HG03064 (cell line): ENCODE measurements around the gene CFAP99.
A peak's percentile ranks its signal among the peaks of the same experiment; 100 is the strongest.

Source experiments
- ATAC-seq: cut with Tn5 transposase; IDR thresholded peaks from one replicate; pipeline ENCODE4 v1.9.1; 2021; ENCODE audit warnings: low read depth; ENCODE audit not compliant: unreplicated experiment

CFAP99 gene

DNA sequence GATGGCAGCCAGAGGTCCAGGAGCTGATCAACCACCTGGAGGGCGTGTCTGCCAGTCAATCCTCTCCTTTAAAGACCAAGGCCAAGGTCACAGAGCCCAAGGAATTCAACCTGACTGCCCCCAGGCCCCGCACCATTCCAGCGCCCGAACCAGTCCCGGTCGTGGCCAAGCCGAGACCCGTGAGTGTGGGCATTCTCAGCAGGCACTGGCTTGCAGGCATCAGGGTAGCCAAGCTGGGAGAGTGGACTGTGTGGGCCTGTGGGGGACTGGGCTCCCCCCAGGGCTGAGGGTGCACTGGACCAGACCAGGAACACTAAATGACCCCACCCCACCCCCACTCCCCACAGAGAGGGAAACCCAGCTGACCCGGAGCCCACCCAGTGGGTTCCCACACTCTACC is 26.4 kb downstream of the CFAP99 start:
- no peak for ATAC-seq

DNA sequence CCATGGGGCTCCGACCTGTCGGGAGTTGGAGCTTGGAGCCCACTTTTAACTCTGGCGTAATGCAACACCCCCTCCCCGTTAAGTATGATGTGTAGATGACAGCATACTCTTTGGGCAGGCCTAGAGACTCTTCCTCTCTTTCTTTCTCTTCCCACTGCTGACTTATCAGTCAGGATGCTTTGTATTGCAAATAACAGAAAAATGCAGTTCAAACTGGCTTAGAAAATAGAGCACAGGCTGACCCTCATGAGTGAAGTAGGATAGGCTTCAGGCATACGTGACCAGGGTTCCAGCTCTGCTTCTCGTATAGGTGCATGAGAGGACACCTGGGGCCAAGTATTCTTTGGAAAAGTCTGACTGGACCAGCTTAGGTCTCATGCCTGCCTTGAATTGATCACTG is 26.8 kb downstream of the CFAP99 start:
- no peak for ATAC-seq

DNA sequence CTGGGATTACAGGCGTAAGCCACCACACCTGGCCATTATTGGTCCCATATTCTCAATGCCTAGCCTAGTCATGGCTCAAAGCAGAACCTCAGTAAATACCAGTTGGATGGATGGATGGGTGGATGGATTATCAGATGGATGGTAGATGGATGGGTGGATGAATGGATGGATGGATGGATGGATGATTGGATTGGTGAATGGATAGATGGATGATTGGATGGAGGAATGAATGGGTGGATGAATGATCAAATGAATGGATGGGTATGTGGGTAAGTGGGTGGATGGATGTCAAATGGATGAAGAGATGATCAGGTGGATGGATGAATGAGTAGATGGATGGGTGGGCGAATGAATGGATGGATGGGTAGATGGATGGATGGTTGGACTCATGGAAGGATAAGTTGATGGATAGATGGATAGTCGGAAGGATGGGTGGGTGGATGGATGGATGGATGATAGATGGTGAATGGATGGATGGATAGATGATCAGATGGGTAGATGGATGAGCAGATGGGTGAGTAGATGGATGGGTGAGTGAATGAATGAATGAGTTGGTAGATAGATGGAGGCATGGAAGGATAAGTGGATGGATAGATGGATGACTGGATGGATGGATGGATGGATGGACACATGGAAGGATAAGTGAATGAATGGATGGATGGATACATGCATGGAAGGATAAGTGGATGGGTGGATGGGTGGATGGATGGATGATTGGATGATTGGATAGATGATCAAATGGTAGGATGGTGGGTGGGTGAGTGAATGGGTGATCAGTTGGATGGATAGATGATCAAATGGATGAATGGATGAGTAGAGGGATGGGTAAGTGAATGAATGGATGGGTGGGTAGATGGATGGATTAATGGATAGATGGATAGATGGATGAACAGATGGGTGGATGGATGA is 28.2 kb downstream of the CFAP99 start:
- no peak for ATAC-seq

DNA sequence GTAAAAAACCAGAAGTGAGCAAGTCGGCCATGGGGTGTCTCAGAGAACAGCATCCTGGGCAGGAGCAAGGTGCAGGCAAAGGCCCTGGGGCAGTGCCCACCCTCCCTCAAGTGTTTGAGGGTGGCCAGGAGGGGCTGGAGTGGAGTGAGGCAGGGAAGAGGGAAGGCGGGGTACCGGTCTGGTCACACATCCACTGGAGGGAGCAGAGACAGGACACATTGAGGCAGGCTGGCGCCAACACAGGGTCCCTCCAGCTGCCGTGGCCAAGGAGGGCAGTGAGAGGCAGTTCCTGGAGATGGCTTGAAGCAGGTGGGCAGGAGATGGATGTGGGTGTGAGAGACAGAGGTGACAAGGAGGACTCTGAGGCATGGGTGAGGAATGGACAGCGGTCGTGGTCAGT is 29.8 kb downstream of the CFAP99 start:
- ATAC-seq: no peak

DNA sequence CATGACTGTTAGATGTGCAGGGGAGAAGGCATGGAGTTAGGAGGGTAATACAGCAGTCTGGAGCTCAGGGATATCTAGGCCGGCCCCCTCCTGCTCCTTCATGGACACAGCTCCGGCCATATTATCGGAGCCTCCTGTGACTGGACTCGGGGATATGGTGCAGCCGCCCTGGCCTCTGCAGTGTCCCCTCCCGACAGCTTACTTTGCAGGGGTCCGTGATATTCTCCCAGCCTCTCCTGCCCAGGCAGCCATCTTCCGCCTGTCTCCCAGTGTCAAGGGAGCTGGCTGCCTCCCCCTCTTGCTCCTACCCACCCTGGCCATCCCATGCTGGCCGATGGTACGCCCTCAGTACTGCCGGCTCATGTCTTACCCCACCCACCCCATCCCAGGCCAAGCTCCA is 30.3 kb downstream of the CFAP99 start:
- no peak for ATAC-seq

DNA sequence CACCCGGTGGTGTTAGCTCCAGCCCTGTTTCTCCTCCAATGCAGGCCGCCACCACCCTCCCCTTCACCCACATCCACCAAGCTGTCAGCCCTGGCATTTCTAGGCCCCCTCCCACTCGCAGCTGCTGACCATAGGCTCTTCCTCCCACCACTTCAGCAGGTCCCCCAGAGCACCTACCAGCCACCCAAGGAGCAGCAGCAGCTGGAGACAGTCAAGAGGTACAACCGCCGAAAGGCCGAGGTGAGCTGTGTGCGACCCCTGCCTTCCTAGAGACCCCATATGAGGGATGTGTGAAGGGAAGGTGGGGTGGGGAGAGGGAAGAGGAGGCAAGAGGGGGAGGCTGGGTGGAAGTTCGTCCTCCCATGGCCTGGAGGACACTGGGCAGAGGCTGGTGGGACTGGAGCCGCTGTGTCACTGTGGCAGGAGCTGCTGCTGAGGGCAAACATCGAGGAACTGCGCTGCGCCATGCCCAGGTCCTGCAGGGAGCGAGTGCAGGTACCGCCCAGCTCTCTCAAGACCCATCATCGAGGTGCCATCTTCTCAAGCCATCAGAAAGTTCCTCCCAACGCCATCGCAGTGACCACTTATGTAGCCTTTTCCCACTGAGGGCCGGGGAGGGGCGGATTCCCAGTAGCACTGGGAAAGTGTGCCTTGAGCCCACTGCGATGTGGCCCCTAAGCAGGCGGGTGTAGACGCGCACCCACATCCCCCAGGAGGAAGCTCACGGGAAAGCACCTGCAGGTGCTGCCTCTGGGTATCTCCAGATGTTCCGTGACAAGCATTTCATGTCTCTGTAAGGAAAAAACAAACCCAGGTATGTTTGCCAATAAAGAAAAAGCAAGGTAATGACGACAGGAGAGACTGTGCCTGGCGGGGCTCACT is 31.0 kb downstream of the CFAP99 start:
- ATAC-seq: no peak

DNA sequence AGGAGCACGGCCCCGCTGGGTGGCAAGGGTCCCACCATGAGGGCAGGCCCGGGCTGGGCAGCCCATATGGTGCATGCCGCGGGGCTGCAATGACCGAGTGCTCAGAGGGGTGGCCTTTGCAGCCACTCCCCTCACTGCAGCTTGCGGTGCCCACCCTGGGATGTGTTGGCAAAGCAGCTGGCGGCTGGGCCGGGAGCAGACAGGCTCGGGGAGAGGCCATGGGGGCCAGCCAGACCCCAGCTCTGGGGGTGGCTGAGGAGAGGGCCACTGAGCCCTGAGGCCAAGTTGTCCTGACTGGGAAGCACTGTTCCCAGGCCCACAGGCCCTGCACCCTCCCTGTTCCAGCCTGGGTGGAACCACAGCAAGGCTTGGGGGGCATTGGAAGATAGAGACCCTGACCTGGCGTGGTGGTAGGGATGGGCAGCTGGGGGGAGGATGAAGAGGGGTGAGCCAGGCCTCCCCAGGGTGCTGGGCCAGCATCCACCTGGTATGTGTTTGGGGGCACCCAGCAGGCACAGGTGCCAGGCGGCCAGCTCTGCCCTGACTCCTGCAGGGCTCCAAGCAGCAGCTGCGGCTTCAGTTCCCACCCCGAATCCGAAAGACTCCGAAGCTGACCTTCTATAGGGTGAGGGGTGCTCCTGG is 31.8 kb downstream of the CFAP99 start:
- ATAC-seq: no peak

DNA sequence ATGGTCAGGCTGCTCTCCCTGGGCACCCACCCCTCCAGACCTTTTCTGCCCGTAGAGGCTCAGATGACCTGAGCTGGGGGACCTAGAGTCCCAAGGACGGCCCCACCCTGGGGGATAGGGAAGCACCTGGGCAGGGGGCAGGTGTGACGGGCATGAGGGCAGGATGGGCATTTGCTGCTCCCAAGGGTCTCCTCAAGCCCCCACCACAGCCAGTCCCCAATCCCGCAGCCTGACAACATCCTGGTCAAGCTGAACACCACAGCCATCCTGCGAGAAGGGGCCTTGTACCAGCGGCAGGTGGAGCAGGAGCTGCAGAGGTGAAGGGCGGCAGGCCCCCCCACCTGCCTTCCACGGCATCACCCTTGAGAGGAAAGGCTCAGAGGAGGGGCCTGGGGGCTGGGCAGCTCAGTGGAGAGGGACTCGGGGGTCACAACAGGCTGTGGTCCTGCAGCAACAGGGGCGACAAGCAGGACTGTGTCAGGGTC is 32.3 kb downstream of the CFAP99 start:
- no peak for ATAC-seq

DNA sequence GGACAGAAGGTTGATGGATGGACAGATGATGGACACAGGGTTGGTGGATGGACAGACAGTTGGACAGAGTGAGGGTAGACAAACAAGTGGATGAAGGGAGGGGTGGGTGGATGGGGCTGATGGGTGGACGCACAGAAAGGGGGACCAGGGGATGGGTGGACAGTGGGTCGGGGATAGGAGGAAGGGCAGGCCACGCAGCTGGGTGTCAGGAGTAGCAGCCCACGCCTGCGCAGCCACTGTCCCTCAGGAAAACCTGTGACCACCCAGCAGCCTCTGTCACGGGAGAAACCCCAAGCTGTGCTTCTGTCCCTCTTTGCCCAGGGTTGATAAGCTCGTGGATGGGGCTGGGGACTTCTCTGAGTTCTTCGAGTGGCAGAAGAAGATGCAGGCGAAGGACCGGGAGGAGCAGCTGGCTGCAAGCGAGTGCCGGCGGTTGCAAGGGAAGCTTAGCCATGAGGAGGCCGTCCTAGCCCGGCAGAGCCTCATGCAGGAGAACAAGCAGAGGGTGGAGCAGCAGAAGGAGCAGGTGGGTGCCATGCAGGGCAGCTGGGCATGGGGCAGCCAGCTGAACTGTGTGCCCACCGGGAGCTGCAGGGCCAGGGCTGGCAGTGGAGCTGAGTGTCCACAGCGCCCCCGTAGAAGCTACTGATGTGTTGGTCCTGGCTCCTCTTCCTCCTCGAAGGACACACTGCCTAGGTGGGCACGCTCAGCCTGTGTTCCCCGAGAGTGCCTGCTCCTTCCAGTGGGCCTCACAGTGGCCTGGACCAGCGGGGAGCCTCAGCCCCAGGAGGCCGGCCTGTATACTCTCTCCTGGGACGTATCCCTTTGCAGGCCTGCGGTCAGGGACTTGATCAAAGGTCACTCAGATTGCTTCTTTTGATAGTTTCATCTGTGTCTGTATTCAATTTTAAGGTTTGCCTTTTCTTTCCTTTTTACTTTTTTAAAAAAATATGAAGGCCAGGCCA is 33.3 kb downstream of the CFAP99 start:
- ATAC-seq: no peak

DNA sequence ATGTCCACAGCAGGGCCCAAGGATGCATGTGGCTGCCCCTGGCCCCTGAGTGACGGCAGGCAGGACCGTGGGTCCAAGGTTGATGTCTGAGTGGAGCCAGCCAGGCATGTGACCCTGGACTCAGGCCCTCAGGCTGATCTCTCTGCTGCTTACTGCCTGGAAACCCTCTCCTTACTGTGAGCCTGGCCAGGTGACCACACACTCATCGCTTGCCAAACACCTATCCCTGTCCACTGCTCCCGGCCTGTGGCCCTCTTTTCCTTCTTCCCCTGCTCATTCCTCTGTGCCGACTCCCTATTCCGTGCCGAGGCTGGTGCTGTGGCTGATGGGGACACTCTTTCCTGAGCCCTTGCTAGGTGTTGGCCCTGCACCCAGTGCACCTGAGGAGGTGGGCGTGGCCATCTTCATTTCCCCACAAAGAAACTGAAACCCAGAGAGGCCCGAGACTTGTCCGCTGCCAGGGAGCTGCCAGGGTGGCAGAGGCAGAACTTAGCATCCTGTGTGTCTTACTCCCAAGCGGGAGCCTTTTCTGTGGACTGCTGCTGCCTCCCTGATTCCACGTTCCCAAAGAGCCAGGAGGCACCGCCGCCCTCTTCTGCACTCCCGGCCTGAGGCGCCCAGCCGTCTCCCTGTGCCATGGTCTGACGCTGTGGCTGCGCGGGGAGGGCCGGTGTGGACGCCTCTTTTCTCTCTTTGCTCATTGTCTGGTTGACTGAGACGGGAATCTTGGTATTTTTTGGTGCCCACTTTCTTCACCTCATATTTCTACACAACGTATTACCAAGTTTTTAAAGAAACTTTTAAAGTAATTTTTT is 38.9 kb downstream of the CFAP99 start:
- ATAC-seq: no peak

DNA sequence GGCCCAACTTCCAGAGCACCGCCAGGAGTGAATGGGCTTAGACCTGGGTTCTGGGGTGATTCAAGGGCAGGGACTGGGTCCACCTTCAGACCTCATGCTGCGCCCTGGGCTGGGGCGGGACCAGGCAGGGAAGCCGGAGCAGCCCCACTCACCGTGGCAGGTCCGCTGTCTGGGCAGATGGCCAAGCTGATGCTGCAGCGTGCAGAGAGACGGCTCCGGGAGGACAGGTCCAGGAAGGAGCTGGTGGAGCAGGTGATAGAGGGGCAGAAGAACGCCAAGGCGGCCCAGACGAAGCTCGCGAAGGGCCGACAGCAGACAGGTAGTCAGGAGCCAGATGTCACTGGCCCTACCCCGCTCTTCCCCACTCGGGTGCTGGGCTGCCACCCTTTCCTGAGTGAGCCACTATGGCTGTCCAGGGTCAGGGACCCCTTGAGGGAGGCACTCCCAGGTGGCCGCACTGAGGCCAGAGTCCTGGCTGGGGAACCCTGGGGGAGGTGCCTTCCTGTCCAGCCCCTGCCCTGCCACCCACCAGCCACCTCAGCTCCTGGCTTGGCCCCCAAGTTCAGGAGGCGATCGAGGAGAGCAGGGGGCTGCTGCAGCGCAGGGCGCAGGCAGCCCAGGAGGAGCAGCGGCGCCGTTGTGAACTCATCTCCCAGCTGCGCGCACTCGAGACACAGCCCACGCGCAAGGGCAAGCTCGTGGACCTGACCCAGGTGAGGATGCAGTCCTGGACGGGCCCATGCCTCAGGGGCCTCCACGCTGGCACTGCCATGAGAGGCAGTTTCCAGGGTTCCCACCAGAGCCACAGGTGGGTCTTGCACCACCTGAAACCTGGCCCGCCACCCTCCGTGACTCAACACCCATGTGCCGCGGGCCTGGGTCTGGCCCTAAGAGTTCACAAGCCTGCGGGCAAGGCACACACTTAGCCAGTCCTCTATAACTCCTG is 40.1 kb downstream of the CFAP99 start:
- ATAC-seq: no peak

DNA sequence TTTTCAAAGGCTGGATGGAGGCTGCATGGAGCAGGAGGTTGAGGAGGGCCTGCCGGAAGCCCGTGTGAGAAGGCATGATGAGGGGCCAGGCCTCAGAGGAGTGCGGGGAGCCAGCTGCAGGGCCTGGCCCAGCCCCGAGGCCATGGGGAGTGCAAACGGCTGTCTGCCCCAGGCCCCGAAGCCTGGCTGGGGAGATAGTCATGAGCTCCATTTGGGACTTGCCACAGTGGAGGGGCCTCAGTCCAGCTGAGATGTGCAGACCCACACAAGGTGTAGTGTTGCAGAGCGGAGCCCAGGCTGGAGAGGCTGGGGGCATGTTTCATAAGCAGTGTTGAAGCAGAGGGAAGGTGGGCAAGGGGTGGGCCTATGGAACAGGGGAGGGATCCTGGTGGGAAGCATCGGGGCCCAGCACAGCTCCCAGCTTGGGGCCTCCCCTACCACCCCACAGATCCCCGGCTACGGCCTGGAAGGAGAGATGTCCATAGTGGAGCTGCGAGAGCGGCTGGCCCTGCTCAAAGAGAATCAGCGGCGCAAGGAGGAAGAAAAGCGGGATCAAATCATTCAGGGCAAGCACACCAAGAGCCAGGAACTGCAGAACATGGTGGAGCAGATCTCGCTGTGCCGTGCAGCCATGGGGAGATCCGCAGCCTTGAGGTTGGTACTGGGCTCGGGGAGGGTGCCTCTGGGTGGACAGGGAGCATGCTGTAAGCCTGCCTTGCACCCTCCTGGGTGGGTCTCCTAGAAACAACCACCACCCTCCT is 41.0 kb downstream of the CFAP99 start:
- ATAC-seq: no peak

DNA sequence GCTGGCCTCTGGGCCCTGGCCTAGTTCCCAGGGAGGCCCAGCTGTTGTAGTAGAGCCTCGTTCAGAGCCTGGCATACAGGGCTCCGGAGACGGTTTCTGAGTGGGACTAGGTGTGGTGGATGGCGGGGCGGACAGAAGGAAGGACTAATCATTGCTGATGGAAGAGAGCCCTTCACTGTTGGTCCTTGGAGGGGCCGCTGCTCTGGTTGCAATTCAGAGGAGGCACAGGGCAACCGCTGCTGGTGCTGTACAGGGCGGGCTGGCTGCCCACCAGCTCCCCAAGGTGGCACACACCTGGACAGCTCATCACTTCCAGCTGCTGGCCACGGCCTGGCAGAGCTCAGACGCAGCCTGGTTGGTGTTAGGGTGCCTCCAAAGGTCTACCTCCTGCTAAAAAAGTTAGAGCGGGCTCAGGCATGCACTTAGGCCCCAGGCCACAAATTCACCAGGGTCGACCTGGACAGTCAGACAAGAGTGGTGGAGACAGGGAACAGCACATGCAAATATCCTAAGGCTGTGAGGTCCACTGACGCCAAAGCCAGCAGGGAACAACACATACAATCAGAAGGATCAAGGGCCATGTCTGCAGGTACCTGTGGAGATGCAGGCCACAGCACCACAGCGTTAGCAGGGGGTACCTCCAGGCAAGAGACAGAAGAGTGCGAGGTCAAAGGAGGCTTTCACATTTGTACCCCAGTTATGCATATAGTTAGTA is 42.6 kb downstream of the CFAP99 start:
- no peak for ATAC-seq

DNA sequence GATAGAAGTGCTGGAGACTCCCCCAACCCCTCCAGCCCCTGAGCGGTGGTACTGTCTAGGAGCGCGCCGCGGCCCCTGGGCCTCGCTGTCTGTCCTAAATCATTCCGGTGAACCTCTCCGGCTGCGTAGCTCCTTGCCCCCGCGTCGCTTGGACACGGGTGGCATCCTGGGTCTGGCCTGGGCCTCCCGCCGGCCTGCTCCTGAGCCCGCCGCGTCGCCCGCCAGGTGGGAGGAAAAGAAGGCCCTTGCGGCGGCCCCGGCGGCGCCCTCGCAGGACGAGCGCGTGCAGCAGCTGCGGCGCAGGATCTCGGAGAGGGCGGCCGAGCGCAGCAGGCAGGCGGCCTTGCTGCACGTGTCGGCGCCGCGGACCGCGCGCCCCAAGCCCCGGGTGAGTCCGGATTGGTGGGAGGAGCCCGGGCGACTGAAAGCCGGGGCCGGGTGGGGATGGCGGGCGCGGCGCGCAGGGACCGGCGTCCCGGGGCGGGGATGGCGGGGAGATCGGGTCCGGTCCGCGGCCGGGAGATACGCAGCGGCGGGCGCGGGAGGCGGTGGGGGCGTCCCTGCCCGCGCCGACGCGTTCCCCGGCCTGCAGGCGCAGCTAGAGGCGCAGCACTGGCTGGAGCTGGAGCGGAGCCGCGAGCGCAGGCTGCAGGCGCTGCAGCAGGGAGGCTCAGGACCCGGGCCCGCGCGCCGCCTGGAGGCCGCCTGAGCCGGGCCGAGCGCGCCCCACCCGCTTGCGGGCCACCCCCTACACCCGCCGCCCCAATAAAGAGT is 43.6 kb downstream of the CFAP99 start:
- peak; percentile 64 for ATAC-seq

DNA sequence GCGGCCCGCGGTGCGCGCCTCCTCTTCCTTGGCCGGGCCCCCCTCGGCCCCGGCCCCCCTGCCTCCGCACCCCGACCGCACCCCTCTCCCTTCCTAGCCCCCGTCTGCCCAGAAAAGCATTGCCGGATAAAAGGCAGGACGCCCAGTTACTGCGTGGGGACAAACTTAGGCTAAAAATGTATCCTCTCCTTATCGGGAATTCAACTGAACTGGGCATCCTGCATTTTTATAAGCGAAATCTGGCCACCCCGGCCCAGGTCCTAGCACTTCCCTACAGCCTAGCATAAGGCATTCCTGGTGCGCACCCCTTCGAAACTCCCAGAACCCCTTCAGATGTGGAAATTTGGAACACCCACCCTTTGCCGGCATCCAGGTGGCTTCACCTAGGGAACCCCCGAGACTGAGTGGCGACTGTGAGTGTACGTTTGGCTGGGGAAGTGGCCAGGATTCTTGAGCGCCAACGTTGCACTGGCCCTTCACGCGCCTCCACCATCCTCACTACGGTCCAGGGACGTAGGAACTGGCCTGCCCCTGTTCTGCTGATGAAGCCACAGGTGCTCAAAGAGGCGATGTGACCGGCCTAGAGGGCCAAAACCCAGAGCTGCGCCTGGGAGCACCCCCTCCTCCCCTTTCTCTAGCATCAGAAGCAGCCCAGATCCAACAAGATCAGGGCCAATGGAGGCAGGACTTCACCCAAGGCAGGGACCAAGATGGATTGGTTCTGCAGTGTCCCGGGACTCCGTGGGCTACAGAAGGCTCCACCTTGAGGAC is 44.4 kb downstream of the CFAP99 start:
- no peak for ATAC-seq
